ENCODE results near the gene RACK1. TPM values are rescaled to one million over a fixed set of nuclear protein-coding genes. Genes with fewer than 3 reads are reported as not detected.

Gene RACK1
- total and polyA plus RNA-seq, 2 experiments from 2014 or later = 2,372 to 4,798 TPM

- Histone ChIP-seq H3K4me2 (peak overlapping the region; percentile 96), H3K4me1 (ENCODE audit: insufficient read depth) (peaks cover 37% of the 10 kb centered on the region), H3K79me2 (replicated peaks; ENCODE audit: insufficient read depth) (peaks cover 85% of the 10 kb centered on the region), H4K20me1 (replicated peaks; ENCODE audit: insufficient read depth) (peaks cover 52% of the 10 kb centered on the region), H3K27me3 (ENCODE audit: insufficient read depth) (no peaks in the 10 kb centered on the region), H3K4me3 (peak overlapping the region; percentile 100), H3F3A (replicated peaks; ENCODE audit: low read depth) (peaks cover 33% of the 10 kb centered on the region), H3K27ac (ENCODE audit: low read depth) (peak overlapping the region; percentile 99), H3K36me3 (ENCODE audit: insufficient read depth) (peaks cover 24% of the 10 kb centered on the region), H2AFZ (peak overlapping the region; percentile 89), H3K9me2 (ENCODE audit: insufficient read depth) (no peaks in the 10 kb centered on the region)
- Mint-ChIP-seq H3K4me3 (peak overlapping the region; percentile 90), H3K9me3 (peaks cover 10% of the 10 kb centered on the region; the same call in 2 of the 3 replicates), H3K4me1 (peaks cover 40% of the 10 kb centered on the region), H3K27me3 (ENCODE audit: insufficient read depth, low read depth, poor library complexity) (peaks cover 38% of the 10 kb centered on the region), H3K27ac (peak overlapping the region; percentile 88), H3K36me3 (ENCODE audit: low read depth) (peaks cover 66% of the 10 kb centered on the region)
- peak; percentile 89 for DNase-seq (ENCODE audit: low spot score)
- ATAC-seq = peak; percentile 69
- TF ChIP-seq POLR2AphosphoS5 (IDR thresholded peaks at IDR 0.05; ENCODE audit: low read depth) (peak; percentile 79), REST (IDR thresholded peaks at IDR 0.05; ENCODE audit: unreplicated experiment) (no peak)
- TF ChIP-seq, protein P1, sequence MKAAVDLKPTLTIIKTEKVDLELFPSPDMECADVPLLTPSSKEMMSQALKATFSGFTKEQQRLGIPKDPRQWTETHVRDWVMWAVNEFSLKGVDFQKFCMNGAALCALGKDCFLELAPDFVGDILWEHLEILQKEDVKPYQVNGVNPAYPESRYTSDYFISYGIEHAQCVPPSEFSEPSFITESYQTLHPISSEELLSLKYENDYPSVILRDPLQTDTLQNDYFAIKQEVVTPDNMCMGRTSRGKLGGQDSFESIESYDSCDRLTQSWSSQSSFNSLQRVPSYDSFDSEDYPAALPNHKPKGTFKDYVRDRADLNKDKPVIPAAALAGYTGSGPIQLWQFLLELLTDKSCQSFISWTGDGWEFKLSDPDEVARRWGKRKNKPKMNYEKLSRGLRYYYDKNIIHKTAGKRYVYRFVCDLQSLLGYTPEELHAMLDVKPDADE (IDR thresholded peaks at IDR 0.05) = peak; percentile 49; the same call in 1 of the 2 replicates
These were observed 2.8 kb upstream of the RACK1 start for GRCh38 chr5:181246276-181247049.

DNA sequence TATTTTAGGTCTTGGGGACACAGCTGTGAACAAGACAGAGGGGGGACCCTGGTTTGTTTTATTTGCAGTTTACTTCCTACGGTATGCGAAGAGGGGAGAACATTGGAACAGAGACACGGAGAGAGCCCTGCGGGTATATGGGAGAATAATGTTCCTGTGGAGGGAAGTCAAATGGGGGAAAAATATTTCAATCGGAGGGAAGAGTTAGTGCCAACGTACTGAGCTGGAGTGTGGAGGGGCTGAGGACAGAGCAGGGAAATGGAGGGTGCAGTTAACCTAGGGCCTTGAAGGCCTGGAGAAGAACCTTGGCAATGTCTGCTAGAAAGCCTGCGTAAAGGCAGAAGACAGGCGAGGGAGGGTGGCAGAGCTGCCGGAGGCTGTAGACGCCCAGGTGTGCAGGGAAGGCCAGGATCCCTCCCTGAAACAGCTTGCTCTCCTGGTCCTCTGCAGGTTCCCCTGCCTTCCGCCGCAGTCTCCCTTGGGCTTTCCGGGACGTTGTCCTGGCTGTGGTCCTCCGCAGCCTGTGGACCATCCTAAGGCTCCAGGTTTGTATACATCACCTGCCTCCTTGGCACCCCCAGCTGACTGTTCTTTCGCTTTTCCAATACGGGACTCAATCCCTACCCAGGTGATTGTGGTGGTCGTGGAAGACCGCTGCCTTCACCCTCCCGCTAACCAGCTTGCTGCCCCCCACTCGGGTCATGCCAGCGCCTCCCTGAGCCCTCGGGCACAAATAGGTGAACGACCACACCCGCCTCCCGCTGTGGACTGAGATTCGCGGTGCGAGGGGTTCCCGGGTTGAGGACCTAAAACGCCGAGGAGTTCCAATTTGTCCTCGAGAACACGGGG is 1.9 kb upstream of the RACK1 start:
- Histone ChIP-seq H3K27ac (ENCODE audit: low read depth) (peak overlapping the region; percentile 99; the same call in 1 of the 2 replicates), H3F3A (replicated peaks; ENCODE audit: low read depth) (peaks cover 41% of the 10 kb centered on the region), H3K4me2 (peak overlapping the region; percentile 96), H3K27me3 (ENCODE audit: insufficient read depth) (no peaks in the 10 kb centered on the region), H3K9me2 (ENCODE audit: insufficient read depth) (no peaks in the 10 kb centered on the region), H2AFZ (peak overlapping the region; percentile 89), H4K20me1 (replicated peaks; ENCODE audit: insufficient read depth) (peaks cover 52% of the 10 kb centered on the region), H3K4me1 (ENCODE audit: insufficient read depth) (peaks cover 44% of the 10 kb centered on the region), H3K36me3 (ENCODE audit: insufficient read depth) (peaks cover 29% of the 10 kb centered on the region), H3K79me2 (replicated peaks; ENCODE audit: insufficient read depth) (peaks cover 85% of the 10 kb centered on the region), H3K4me3 (peak overlapping the region; percentile 100)
- DNase-seq (ENCODE audit: low spot score) (no peak), ATAC-seq (peak; percentile 3)
- Mint-ChIP-seq H3K27me3 (ENCODE audit: insufficient read depth, low read depth, poor library complexity) (peaks cover 42% of the 10 kb centered on the region), H3K9me3 (peaks cover 10% of the 10 kb centered on the region; the same call in 2 of the 3 replicates), H3K27ac (peak overlapping the region; percentile 88), H3K36me3 (ENCODE audit: low read depth) (peaks cover 70% of the 10 kb centered on the region), H3K4me3 (peak overlapping the region; percentile 90), H3K4me1 (peaks cover 45% of the 10 kb centered on the region)
- TF ChIP-seq, protein P2, sequence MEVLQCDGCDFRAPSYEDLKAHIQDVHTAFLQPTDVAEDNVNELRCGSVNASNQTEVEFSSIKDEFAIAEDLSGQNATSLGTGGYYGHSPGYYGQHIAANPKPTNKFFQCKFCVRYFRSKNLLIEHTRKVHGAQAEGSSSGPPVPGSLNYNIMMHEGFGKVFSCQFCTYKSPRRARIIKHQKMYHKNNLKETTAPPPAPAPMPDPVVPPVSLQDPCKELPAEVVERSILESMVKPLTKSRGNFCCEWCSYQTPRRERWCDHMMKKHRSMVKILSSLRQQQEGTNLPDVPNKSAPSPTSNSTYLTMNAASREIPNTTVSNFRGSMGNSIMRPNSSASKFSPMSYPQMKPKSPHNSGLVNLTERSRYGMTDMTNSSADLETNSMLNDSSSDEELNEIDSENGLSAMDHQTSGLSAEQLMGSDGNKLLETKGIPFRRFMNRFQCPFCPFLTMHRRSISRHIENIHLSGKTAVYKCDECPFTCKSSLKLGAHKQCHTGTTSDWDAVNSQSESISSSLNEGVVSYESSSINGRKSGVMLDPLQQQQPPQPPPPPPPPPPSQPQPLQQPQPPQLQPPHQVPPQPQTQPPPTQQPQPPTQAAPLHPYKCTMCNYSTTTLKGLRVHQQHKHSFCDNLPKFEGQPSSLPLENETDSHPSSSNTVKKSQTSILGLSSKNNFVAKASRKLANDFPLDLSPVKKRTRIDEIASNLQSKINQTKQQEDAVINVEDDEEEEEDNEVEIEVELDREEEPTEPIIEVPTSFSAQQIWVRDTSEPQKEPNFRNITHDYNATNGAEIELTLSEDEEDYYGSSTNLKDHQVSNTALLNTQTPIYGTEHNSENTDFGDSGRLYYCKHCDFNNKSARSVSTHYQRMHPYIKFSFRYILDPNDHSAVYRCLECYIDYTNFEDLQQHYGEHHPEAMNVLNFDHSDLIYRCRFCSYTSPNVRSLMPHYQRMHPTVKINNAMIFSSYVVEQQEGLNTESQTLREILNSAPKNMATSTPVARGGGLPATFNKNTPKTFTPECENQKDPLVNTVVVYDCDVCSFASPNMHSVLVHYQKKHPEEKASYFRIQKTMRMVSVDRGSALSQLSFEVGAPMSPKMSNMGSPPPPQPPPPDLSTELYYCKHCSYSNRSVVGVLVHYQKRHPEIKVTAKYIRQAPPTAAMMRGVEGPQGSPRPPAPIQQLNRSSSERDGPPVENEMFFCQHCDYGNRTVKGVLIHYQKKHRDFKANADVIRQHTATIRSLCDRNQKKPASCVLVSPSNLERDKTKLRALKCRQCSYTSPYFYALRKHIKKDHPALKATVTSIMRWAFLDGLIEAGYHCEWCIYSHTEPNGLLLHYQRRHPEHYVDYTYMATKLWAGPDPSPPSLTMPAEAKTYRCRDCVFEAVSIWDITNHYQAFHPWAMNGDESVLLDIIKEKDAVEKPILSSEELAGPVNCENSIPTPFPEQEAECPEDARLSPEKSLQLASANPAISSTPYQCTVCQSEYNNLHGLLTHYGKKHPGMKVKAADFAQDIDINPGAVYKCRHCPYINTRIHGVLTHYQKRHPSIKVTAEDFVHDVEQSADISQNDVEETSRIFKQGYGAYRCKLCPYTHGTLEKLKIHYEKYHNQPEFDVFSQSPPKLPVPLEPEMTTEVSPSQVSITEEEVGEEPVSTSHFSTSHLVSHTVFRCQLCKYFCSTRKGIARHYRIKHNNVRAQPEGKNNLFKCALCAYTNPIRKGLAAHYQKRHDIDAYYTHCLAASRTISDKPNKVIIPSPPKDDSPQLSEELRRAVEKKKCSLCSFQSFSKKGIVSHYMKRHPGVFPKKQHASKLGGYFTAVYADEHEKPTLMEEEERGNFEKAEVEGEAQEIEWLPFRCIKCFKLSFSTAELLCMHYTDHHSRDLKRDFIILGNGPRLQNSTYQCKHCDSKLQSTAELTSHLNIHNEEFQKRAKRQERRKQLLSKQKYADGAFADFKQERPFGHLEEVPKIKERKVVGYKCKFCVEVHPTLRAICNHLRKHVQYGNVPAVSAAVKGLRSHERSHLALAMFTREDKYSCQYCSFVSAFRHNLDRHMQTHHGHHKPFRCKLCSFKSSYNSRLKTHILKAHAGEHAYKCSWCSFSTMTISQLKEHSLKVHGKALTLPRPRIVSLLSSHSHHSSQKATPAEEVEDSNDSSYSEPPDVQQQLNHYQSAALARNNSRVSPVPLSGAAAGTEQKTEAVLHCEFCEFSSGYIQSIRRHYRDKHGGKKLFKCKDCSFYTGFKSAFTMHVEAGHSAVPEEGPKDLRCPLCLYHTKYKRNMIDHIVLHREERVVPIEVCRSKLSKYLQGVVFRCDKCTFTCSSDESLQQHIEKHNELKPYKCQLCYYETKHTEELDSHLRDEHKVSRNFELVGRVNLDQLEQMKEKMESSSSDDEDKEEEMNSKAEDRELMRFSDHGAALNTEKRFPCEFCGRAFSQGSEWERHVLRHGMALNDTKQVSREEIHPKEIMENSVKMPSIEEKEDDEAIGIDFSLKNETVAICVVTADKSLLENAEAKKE (CRISPR knock-in tag; IDR thresholded peaks at IDR 0.05) = no peak
- no peak for TF ChIP-seq NANOG (IDR thresholded peaks at IDR 0.05; ENCODE audit: borderline replicate concordance)

All from GM23338 (cell line).